SK-N-SH (cell line): Measurements from ENCODE around the gene HK3.

Experiments
- GABPA ChIP-seq: IDR thresholded peaks from 2 replicates; pipeline ENCODE4 v1.4.0; 2012; ENCODE audit warnings: low read depth, mild to moderate bottlenecking
- NFIC ChIP-seq: IDR thresholded peaks from 2 replicates; pipeline ENCODE4 v1.4.0; 2012; ENCODE audit warnings: borderline replicate concordance
- NRF1 ChIP-seq: IDR thresholded peaks from 2 replicates; pipeline ENCODE4 v1.6.1; 2012; ENCODE audit warnings: low read depth, mild to moderate bottlenecking, low read length
- TEAD4 ChIP-seq: IDR thresholded peaks from 2 replicates; pipeline ENCODE4 v1.4.0; 2012; ENCODE audit warnings: mild to moderate bottlenecking, borderline replicate concordance; ENCODE audit not compliant: insufficient read depth
- TF ChIP-seq, protein P1 (sequence below): fragments of 200-600 bp; sonication (generic); IDR thresholded peaks from 2 replicates; pipeline ENCODE4 v1.6.1; 2017; ENCODE audit warnings: antibody characterized with exemption, mild to moderate bottlenecking, moderate library complexity
- TF ChIP-seq, protein P2 (sequence below): IDR thresholded peaks from 2 replicates; pipeline ENCODE4 v1.4.0; 2012; ENCODE audit warnings: low read depth, borderline replicate concordance

DNA sequence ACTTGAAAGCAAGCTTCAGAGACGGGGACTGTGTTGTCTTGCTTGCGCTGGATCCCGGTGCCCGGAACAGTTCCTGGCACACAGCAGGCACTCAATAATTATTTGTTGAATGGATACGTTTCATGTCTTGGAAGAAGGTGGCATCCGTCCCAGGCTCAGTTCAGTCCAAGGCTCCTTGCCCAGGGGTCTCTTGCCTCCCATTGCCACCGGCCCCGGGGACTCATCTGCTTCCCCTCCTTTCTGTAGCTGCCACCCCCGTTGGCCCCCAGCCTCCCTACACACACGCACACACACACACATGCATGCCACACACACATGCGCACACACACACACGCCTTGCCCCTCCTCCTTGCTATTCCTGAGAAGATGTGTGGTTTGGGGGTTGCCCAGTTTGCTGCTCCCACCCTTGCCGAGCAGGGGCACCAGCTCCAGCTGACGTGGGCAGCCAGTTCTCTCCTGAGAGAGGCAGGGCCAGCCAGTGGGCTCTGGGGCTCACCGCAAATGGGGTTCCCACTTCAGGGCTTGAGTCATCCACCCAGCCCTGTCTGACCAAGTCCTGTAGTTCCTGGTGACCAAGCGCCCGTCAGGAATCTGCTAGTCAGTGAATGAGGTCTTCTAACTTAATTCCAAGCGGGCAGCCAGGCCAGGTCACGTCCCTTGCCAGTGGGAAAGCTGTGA, 41.8 kb downstream of the HK3 start:
- TF ChIP-seq GABPA (no peak), TEAD4 (no peak), NFIC (no peak), NRF1 (no peak)
- TF ChIP-seq, protein P1, sequence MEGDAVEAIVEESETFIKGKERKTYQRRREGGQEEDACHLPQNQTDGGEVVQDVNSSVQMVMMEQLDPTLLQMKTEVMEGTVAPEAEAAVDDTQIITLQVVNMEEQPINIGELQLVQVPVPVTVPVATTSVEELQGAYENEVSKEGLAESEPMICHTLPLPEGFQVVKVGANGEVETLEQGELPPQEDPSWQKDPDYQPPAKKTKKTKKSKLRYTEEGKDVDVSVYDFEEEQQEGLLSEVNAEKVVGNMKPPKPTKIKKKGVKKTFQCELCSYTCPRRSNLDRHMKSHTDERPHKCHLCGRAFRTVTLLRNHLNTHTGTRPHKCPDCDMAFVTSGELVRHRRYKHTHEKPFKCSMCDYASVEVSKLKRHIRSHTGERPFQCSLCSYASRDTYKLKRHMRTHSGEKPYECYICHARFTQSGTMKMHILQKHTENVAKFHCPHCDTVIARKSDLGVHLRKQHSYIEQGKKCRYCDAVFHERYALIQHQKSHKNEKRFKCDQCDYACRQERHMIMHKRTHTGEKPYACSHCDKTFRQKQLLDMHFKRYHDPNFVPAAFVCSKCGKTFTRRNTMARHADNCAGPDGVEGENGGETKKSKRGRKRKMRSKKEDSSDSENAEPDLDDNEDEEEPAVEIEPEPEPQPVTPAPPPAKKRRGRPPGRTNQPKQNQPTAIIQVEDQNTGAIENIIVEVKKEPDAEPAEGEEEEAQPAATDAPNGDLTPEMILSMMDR = no peak
- TF ChIP-seq, protein P2, sequence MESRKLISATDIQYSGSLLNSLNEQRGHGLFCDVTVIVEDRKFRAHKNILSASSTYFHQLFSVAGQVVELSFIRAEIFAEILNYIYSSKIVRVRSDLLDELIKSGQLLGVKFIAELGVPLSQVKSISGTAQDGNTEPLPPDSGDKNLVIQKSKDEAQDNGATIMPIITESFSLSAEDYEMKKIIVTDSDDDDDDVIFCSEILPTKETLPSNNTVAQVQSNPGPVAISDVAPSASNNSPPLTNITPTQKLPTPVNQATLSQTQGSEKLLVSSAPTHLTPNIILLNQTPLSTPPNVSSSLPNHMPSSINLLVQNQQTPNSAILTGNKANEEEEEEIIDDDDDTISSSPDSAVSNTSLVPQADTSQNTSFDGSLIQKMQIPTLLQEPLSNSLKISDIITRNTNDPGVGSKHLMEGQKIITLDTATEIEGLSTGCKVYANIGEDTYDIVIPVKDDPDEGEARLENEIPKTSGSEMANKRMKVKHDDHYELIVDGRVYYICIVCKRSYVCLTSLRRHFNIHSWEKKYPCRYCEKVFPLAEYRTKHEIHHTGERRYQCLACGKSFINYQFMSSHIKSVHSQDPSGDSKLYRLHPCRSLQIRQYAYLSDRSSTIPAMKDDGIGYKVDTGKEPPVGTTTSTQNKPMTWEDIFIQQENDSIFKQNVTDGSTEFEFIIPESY = no peak
